HG03432 (cell line): ENCODE results near the gene MYO1B.

Source experiments
- ATAC-seq: cut with Tn5 transposase; IDR thresholded peaks from one replicate; pipeline ENCODE4 v1.9.1; 2021; ENCODE audit warnings: mild to moderate bottlenecking, moderate library complexity; ENCODE audit not compliant: unreplicated experiment

MYO1B gene

GRCh38 chr2:191394043-191394442 lies 148.8 kb downstream of the MYO1B start:
- ATAC-seq: no peak

GRCh38 chr2:191396794-191397193 lies 151.6 kb downstream of the MYO1B start:
- no peak for ATAC-seq

GRCh38 chr2:191399601-191400000 lies 154.4 kb downstream of the MYO1B start:
- no peak for ATAC-seq

GRCh38 chr2:191401287-191401686 lies 156.1 kb downstream of the MYO1B start:
- ATAC-seq: no peak

GRCh38 chr2:191402966-191403565 lies 157.9 kb downstream of the MYO1B start:
- ATAC-seq: no peak

- ATAC-seq: no peak
Measured at GRCh38 chr2:191404568-191404991, 159.4 kb downstream of the MYO1B start.

GRCh38 chr2:191405546-191405945 lies 160.3 kb downstream of the MYO1B start:
- ATAC-seq: no peak

- no peak for ATAC-seq
Measured at GRCh38 chr2:191410646-191411436, 165.6 kb downstream of the MYO1B start.

GRCh38 chr2:191411472-191411871 lies 166.3 kb downstream of the MYO1B start:
- no peak for ATAC-seq

- ATAC-seq: no peak
Measured at GRCh38 chr2:191412353-191412752, 167.1 kb downstream of the MYO1B start.

GRCh38 chr2:191415101-191415500 lies 169.9 kb downstream of the MYO1B start:
- ATAC-seq: no peak

- ATAC-seq: no peak
Measured at GRCh38 chr2:191415858-191416257, 170.7 kb downstream of the MYO1B start.

- no peak for ATAC-seq
Measured at GRCh38 chr2:191417746-191418145, 172.5 kb downstream of the MYO1B start.

GRCh38 chr2:191421950-191422349 lies 176.7 kb downstream of the MYO1B start:
- ATAC-seq: no peak

- no peak for ATAC-seq
Measured at GRCh38 chr2:191427031-191427430, 181.8 kb downstream of the MYO1B start.

GRCh38 chr2:191428141-191428540 lies 182.9 kb downstream of the MYO1B start:
- no peak for ATAC-seq

GRCh38 chr2:191430476-191430875 lies 185.3 kb downstream of the MYO1B start:
- ATAC-seq: no peak

- no peak for ATAC-seq
Measured at GRCh38 chr2:191432121-191432520, 186.9 kb downstream of the MYO1B start.

- no peak for ATAC-seq
Measured at GRCh38 chr2:191434072-191434471, 188.9 kb downstream of the MYO1B start.

- ATAC-seq: no peak
Measured at GRCh38 chr2:191435141-191435540, 189.9 kb downstream of the MYO1B start.

- no peak for ATAC-seq
Measured at GRCh38 chr2:191436368-191437055, 191.3 kb downstream of the MYO1B start.

- no peak for ATAC-seq
Measured at GRCh38 chr2:191439481-191439880, 194.3 kb downstream of the MYO1B start.
